Ammon's horn (tissue), 1 donor: Measurements from ENCODE around the gene NDUFA7.
A peak's percentile ranks its signal among the peaks of the same experiment; 100 is the strongest.
"Not testable (repeated sequence)": the region's sequence is repeated elsewhere in the genome, so short reads cannot be mapped to it uniquely, and the experiment has no call there.

Source experiments
- DNase-seq: peaks from one replicate; pipeline ENCODE4 v3.0.0-alpha.2; 2016; ENCODE audit warnings: low spot score

Gene NDUFA7

DNA sequence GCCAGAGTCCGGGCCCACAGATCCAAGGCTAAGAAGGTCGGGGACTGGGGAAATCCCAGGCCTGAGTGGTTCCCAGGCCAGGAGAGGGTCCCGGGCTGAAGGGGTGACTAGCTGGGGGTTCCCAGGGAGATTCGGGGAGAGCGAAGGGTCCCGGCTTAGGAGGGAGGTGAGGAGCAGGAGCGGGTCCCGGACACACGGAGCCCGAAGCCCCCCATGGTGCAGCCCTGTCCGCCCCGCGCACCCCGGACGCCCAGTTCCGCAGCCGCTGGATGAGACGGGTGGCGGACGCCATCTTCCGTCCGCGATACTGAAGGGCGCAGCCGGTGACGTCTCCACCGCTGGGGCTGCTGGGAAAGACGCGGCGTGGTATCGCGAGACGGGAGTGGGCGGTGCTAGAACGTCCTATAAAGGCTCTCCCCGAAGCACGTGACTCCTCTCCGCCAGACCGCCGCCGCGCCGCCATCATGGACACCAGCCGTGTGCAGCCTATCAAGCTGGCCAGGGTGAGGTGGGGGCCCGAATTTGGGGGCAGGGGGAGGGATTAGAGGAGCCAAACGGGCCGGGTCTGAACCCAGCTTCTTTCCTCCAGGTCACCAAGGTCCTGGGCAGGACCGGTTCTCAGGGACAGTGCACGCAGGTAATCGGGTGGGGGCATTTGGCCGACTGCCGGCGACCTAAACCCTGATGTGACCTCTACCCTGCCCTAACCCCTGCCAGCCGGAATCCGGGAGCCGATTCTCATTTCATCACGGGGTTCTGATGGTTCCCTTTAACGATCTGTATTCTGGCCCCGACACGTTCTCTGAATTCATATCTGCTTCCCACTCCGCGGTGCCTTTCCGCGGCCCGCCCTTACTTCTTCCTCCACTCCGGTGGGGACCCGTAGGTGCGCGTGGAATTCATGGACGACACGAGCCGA, at the start of gene NDUFA7, which contains the start of gene RPS28:
Gene NDUFA7 (minus strand): TSS at position 309 of the 919 bp plus-strand sequence. CDS start 17 bp downstream, at position 292.
Gene RPS28 (plus strand): TSS at position 430 of the 919 bp plus-strand sequence. CDS start 35 bp downstream, at position 465.
- peak; percentile 97 for DNase-seq

DNA sequence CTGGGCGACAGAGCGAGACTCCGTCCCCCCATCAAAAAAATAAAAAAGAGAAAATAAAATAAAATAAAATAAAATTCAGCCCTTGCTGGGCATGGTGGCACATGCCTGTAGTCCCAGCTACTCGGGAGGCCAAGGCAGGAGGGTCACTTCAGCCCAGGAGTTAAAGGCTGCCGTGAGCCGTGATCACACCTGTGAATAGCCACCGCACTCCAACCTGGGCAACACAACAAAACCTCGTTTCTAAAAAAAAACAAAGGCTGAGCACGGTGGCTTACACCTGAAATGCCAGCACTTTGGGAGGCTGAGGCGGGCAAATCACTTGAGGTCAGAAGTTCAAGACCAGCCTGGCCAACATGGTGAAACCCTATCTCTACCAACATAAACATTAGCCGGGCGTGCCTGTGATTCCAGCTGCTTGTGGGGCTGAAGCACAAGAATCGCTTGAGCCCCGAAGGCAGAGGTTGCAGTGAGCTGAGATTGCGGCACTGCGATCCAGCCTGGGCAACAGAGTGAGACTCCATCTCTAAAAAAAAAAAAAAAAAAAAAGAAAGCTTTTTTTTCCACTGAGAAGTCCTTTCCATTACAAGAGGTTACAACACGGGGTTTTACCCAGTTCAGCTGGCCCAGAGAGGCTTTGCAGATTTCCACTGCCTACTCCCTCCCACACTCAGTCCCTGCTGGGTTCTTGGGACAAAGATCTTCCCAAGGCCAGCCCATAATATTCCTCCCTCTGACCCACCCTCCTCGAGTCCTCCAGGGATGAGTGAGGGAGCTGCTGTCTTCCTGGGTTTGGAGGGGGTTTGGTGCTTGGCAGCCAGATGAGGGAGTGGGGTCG, 49.2 kb upstream of the NDUFA7 start:
- DNase-seq = no peak

GRCh38 chr19:8367327-8368001, 46.3 kb upstream of the NDUFA7 start:
- peak; percentile 89 for DNase-seq

- DNase-seq = peak; percentile 47
Observed at GRCh38 chr19:8366961-8367326, 45.8 kb upstream of the NDUFA7 start.

DNA sequence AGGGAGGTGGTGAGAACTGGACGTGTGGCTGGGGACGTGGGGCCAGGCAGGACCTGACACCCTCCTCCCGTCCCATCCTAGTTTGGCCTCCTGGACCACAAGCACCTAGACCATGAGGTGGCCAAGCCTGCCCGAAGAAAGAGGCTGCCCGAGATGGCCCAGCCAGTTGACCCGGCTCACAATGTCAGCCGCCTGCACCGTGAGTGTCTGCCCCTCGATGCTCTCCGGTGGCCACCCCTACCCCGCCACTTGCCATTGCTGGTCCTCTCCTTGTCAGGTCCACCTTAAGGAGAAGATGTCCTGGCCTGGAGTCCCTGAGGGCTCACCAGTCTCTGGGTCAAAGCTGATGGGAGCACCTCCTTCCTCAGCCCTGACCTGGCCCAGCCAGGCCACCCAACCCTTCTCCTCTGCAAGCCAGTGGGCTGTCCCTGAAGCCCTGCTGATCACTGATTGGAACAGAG, 45.0 kb upstream of the NDUFA7 start:
- no peak for DNase-seq

GRCh38 chr19:8363803-8364771, 42.9 kb upstream of the NDUFA7 start, which contains the start of gene ANGPTL4:
TSS of gene ANGPTL4 (plus strand) at chr19:8364155. CDS start at chr19:8364322, 167 bp downstream.
- peak; percentile 65 for DNase-seq

GRCh38 chr19:8361921-8362793, 41.0 kb upstream of the NDUFA7 start:
- peak; percentile 84 for DNase-seq

- no peak for DNase-seq
Observed at GRCh38 chr19:8360196-8360595, 39.0 kb upstream of the NDUFA7 start.

DNA sequence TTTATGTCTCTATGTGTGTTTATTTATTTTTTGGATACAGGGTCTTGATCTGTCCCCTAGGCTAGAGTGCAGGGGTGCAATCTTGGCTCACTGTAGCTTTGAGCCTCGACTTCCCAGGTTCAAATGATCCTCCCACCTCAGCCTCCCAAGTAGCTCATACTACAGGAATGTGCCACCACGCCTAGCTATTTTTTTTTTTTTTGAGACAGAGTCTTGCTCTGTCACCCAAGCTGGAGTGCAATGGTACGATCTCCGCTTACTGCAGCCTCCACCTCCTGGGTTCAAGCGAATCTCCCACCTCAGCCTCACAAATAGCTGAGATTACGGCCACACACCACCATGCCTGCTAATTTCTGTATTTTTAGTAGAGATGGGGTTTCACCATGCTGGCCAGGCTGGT, 37.8 kb upstream of the NDUFA7 start:
- no peak for DNase-seq

- DNase-seq = no peak
Observed at GRCh38 chr19:8357007-8357521, 35.9 kb upstream of the NDUFA7 start.

DNA sequence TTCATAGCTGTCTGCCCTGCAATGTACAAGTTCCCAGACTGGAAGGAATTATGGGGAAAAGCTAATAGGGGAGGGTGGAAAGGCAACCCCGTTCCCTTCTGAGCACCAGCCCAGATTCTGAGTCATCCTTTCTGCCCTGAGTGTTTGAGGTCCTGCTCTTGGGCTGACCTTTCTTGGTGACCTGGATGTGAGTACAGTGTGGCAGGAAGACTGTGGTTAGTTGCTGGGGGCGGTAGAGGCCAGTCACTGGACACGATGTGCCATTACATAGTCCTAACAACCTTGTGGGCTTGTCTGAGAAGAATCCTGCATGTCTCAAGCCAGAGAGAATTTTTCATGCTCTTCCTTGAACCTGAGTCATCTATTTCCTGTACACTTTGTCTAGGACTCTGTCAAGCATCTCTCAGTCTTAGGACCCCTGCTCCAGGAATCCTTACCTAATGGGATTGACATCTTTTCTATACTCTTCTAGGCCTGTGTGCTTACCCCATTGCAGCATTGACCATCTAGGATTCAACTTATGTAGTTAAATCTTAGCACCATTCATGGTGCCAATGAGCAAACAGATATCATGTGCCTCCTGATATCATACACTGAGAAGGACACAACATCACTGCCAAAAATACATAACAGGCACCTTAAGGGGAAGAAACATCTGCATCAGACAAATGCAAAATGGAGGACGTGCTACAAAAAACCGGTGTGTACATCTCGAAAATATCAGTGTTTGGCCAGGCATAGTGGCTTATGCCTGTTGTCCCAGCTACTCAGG, 34.6 kb upstream of the NDUFA7 start:
- DNase-seq = no peak

GRCh38 chr19:8352845-8353244, 31.7 kb upstream of the NDUFA7 start:
- DNase-seq = not testable (repeated sequence)

DNA sequence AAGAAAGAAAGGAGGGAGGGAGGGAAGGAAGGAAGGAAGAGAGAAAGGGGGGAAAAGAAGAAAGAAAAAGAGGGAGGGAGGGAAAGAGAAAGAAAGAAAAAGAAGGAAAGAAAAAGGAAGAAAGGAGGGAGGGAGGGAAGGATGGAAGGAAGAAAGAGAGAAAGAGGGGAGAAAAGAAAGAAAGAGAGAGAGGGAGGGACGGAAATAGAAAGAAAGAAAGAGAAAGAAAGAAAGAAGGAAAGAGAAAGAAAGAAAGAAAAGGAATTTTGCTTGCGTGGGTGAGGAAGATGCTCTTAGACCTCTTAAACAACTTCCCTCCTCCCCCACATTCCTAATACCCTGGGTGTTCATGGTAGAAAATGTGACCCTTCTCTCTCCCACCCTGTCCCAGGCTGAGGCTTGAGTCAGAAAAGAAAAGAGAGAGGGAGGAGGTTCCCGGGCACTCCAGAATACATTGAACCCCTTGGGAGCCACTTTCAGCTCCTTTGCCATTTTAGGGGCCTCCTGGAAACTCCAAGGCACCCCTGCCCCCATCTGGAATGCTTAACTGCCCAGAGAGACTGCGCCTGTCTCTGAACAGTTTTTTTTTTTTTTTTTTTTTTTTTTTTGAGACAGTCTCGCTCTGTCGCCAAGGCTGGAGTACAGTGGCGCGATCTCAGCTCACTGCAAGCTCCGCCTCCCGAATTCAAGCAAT, 31.1 kb upstream of the NDUFA7 start:
- no peak for DNase-seq

- DNase-seq = not testable (repeated sequence)
Observed at GRCh38 chr19:8349629-8350372, 28.6 kb upstream of the NDUFA7 start.

- no peak for DNase-seq
Observed at GRCh38 chr19:8343483-8343844, 22.3 kb upstream of the NDUFA7 start.

DNA sequence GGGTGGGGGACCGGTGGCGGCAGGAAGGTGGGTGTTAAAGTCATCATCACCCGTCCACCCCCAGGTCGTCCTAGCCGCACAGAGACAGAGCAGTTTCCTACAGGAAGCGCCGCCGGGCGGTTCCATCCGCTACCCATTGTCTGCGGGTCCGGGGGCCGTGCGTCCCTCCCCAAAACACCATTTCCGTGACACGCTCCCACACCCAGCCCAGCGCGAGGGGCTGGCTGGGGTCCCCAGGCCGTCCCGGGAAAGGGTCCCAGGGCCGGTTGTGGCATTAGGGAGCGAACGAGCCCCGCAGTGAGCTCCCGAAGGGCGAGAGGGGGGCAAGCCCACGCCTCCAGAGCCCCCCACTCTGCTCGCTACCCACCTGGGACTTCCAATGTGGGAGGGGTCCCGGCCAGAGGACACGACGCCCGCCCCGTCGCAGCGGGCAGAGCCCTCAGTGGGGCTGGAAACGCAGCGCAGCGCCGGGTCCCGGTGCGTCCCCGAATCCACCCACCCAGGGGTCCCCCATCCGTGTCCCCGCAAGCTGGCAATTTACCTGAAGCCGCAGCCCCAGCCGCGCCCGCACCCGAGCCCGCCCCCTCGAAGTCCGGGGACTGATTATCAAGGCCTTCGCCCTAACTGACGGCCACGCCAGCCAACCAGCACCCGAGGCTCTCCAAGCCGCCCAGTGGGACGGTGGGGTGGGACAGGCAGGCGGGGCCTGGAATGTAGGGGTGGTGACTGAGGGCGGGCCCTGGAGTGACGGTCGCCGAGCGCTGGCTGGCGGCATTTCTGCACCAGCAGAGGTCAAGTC, 21.7 kb upstream of the NDUFA7 start, which contains the start of gene KANK3:
Gene KANK3 (minus strand): TSS at position 579 of the 799 bp plus-strand sequence. CDS start 5,434 bp downstream, outside the sequence.
- DNase-seq = peak; percentile 94
